Activated CD8-positive, alpha-beta memory T cell treated with anti-CD3 and anti-CD28 coated beads, Interleukin-2, amount 50 U/mL, for 48 hours (primary cell): ENCODE data around the gene EIF3L.

ENCODE experiments used
- DNase-seq: peaks from one replicate; pipeline ENCODE4 v3.0.0-alpha.2; 2020

The EIF3L gene

DNA sequence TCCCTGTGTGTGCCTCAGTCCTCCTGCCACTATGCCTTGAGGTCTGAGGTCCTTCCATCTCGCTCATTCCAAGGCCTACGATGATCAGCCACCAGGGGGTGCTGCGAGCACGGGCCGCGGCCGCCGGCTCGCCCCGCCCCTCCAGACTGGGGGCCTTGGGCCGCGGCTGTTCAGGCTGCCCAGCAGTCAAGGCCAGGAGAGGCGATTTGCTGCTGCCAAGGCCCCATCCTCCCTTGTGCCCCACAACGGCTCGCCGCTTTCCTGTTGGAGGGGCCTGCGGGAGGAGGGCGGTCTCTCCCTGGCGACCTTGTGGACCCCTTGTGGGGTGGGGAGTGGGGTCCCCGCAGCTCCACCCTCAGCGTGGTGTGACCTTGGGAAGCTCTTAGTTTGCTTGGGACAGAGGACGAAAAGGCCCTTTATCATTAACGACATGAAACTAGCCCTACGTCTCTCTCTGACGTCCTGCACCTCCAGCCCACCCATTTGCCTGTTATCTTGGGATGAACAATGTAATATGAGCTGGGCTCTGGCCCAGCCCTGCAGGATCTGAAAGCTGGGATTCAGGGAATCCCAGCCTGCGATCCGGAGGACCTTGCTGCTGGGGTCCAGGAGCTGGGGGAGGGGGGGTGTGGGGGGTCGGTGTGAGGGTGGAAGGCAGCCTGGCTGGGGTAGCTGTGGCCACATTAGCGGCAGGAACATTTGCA, 31.4 kb upstream of the EIF3L start:
- DNase-seq: peak; percentile 97

- DNase-seq: peak; percentile 83
Measured at GRCh38 chr22:37818409-37819104, 30.7 kb upstream of the EIF3L start.

- DNase-seq: no peak
Measured at GRCh38 chr22:37819105-37819433, 30.1 kb upstream of the EIF3L start.

GRCh38 chr22:37820350-37820749, 28.9 kb upstream of the EIF3L start:
- DNase-seq: no peak

DNA sequence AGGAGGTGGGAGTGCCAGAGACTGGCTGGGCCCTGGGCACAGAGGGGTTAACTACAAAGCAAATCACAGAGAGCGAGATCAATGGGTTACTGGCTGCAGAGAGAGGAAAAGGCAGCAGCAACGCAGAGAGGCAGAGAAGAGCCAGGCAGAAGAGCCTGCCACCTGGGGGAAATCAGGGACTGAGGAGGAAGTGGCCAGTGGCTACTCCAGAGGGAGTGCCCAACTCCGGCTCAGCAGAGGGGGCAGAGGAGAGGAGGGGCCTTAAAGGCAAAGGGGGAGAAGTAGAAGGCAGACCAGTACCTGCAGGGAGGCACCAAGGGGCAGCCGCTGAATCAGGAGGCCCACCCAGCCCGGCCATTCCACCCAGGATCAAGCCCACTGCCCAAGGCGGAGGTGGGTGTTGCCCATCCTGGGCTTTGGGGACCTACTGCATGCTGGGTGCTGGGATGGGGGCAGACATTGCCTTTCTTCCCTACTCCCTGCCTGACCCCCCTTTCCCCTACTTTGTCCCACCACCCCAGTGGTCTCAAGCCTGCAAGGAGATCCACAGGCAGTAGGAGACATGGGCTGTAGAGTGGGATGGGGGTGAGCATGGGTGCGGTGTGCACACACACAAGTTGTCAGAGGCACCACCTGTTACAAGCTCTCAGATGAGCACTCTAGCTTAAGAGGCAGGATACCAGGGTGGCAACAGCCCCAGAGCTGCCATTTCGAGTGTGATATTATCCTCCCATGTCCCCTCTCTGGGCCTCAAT, 27.0 kb upstream of the EIF3L start:
- DNase-seq: no peak

GRCh38 chr22:37823134-37823985, 25.9 kb upstream of the EIF3L start, which contains the start of gene GALR3:
GALR3 (plus strand) TSS chr22:37823382; CDS start chr22:37823407, 25 bp downstream.
- no peak for DNase-seq

DNA sequence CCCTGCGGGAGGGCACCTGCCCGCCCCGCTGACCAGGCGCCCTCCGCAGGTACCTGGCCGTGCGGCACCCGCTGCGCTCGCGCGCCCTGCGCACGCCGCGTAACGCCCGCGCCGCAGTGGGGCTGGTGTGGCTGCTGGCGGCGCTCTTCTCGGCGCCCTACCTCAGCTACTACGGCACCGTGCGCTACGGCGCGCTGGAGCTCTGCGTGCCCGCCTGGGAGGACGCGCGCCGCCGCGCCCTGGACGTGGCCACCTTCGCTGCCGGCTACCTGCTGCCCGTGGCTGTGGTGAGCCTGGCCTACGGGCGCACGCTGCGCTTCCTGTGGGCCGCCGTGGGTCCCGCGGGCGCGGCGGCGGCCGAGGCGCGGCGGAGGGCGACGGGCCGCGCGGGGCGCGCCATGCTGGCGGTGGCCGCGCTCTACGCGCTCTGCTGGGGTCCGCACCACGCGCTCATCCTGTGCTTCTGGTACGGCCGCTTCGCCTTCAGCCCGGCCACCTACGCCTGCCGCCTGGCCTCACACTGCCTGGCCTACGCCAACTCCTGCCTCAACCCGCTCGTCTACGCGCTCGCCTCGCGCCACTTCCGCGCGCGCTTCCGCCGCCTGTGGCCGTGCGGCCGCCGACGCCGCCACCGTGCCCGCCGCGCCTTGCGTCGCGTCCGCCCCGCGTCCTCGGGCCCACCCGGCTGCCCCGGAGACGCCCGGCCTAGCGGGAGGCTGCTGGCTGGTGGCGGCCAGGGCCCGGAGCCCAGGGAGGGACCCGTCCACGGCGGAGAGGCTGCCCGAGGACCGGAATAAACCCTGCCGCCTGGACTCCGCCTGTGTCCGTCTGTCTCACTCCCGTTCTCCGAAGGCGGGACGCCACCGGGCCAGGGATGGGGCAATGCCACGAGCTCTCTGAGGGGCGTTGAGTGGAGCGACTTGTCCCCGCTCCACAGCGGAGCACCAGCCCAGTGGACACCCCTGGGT, 24.3 kb upstream of the EIF3L start:
- peak; percentile 63 for DNase-seq

- no peak for DNase-seq
Measured at GRCh38 chr22:37827056-37827455, 22.2 kb upstream of the EIF3L start.

DNA sequence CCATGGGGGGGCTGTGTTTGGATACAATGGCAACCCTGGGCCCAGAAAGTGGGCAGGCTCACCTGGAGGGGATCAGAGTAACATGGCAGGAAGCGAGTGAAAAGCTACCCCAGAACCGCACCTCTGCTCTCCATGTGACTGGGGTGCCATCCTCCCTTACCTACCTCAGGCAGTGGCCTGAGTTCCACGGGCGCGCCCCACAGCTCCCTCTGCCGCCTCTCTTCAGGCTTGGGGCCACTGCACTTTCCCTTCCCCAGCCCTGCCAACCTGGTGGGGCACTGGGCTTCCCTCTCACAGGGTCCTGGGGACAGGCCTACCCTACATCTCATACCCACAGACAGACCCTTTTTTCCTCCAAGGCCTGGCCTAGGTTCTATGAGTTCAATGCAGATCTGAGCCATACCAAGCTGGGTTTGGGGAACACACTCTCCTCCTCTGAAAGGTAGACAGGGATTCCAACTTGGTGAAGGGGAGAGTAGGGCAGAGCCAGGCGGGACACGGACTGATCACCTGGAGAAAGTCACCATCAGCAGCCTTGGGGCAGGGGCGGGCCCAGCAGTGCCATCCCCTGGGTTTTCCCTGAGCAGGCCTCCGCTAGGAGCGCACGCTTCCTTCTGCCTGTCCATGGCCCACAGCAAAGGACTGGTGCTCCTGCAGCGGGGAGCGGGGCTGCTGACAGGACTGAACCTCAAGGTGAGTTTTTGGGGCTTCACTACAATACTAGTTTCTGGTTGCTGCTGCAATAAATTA, 19.0 kb upstream of the EIF3L start:
- DNase-seq: no peak

- no peak for DNase-seq
Measured at GRCh38 chr22:37831472-37831871, 17.7 kb upstream of the EIF3L start.

GRCh38 chr22:37832022-37832857, 17.0 kb upstream of the EIF3L start:
- DNase-seq: no peak

- no peak for DNase-seq
Measured at GRCh38 chr22:37842015-37842793, 7.0 kb upstream of the EIF3L start.

- peak; percentile 79 for DNase-seq
Measured at GRCh38 chr22:37843741-37844089, 5.5 kb upstream of the EIF3L start.

GRCh38 chr22:37844904-37845329, 4.3 kb upstream of the EIF3L start:
- no peak for DNase-seq

- no peak for DNase-seq
Measured at GRCh38 chr22:37846433-37846832, 2.8 kb upstream of the EIF3L start.

GRCh38 chr22:37848587-37849088, 581 bp upstream of the EIF3L start:
- peak; percentile 58 for DNase-seq

DNA sequence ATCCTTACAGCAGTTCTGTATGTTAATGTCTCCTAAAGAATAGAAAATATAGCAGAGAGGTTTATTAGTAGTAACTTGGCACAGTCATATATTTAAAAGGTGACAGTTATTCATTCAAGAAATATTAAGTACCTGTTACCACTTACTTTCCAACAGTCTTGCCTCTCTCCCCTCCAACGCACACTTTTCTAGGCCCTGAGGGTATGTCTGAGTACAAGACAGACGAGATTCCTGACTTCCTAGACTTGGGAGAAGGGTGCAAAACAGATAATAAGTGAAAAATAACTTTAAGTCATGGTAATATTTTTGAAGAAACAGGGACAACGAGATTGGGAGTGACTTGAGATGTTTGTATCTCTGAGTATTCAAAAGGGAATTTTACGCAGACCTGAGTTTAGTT, 1.6 kb downstream of the EIF3L start:
- DNase-seq: no peak

DNA sequence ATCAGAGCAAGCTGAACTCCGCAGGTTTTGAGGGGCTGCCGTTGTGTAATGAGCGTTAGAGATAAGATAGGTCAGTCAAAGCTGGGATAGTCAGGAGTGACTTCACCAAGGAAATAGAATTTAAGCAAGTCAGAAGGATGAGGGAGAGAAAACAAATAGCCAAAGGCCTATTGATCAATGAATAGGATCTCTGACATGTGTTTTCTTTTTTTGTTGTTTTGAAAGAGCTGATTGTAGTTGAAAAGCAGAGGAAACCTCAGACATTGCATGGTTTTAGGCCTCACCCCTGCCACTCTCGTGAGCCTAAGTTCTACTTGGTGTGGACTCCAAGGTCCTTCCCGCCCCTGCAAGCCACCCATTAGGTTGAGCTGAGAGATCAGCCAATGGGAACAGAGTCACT, 3.2 kb downstream of the EIF3L start:
- DNase-seq: no peak

DNA sequence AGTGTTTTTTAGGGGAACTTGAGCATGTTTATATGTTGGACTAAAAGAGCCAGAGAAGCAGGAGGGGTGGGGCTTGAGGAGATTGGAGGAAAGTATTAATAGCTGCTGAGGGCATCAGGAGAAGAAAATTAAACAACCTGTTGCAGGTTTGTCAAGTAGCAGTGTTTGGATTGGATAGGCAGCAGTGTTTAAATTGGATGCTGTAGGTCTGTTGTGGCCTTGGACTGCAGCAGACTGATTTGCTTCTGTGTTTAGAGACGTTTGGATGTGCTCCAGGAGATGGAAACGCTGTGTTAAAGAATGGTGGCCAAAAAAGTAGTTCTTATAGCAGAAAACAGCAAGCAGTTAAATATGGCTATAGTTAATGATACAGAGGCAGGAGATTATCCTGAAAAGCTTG, 5.7 kb downstream of the EIF3L start:
- DNase-seq: no peak
